Measurements from ENCODE around the gene CPM. TPM values are rescaled to one million over a fixed set of nuclear protein-coding genes. Genes with fewer than 3 reads are reported as not detected.

The CPM gene
- total and polyA plus RNA-seq, 12 donors, result 2.1 to 17.8 (median 5.4) TPM

DNA sequence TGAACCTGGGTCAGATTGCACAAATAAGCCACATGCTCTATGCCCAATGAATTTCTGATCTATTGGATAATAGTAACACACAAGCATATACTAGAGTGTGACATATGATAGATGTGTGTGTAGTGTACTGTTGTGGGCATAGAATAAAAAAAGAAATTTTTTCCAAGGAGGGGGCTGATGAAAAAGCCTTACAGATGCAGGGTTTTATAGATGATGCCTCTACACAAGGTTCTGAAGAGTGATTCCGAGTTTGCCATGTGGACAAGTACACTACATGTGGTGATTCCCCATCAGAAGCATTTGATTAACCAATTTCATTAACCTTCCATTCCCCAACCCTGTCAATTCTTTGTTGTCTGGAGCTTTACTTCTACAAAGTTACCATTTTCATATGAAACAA is 45.3 kb downstream of the CPM start:
- intact Hi-C loops (cut with DNase I), result no loop called here
- H3K27me3 ChIP-seq, result no peaks in the 10 kb centered on the region
- WGBS, 2 donors, result 92 to 100% methylated on average over 1 of the region's 1 CpG
- H3K9me3 ChIP-seq, result no peaks in the 10 kb centered on the region
- H3K27ac ChIP-seq, result no peak overlapping the region
- no peak overlapping the region for H3K4me3 ChIP-seq
- ATAC-seq (no peak), DNase-seq (no peak)
- TF ChIP-seq, protein P1, sequence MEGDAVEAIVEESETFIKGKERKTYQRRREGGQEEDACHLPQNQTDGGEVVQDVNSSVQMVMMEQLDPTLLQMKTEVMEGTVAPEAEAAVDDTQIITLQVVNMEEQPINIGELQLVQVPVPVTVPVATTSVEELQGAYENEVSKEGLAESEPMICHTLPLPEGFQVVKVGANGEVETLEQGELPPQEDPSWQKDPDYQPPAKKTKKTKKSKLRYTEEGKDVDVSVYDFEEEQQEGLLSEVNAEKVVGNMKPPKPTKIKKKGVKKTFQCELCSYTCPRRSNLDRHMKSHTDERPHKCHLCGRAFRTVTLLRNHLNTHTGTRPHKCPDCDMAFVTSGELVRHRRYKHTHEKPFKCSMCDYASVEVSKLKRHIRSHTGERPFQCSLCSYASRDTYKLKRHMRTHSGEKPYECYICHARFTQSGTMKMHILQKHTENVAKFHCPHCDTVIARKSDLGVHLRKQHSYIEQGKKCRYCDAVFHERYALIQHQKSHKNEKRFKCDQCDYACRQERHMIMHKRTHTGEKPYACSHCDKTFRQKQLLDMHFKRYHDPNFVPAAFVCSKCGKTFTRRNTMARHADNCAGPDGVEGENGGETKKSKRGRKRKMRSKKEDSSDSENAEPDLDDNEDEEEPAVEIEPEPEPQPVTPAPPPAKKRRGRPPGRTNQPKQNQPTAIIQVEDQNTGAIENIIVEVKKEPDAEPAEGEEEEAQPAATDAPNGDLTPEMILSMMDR (IDR thresholded peaks at IDR 0.05), result no peak
- H3K4me1 ChIP-seq, result peaks cover 0 to 8% (median 0%) of the 10 kb centered on the region in 9 donors
- H3K36me3 ChIP-seq, result peaks cover 0 to 6% (median 0%) of the 10 kb centered on the region in 9 donors

DNA sequence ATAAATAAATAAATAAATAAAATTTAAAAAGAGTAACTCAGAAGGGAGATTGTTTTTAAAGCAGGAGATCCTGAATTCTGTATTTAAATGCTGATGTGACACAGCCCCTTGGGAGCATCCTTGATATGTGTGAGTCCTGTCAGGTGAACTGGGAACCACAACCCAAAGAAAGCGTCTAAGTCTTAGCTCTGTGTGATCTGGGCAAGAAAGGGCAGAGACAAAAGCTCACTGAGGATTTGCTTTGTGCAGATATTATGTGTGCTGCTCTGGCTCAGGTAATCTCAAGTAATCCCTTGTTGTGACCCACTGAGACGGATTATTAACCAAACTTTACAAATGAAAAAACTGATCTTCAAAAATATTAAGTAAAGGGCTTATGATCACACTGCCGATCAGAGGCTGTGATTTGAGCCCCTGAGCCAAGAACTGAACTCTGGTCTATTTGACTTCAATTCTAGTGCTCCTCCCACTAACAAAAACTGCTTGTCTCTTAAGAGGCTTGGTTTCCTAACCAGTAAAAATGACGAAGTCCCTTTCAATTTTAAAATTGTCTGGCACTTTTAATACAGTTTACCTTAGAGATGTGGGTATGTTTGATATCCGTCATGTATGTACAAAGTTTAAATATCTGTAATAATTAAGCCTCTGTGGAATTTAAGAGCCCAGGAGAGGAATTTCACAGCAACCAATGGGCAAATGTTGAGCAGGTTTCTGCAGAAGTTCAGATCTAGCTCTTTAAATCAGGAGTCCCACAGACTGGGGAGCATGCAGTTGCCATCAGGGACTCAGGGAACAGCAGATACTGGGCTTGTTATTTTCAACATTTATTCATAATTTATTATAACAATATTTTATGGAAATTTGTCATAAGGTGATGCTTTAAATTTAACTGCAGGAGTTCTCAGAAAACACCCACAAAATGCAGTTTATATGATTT is 46.1 kb downstream of the CPM start:
- Histone ChIP-seq H3K36me3 (peaks cover 0 to 10% (median 0%) of the 10 kb centered on the region in 9 donors), H3K27ac (no peak overlapping the region), H3K27me3 (no peaks in the 10 kb centered on the region), H3K4me3 (no peak overlapping the region), H3K4me1 (peaks cover 0 to 8% (median 0%) of the 10 kb centered on the region in 9 donors), H3K9me3 (peaks cover 0 to 5% (median 0%) of the 10 kb centered on the region in 11 donors)
- DNase-seq (no peak), ATAC-seq (no peak)
- intact Hi-C loops (cut with DNase I), result no loop called here
- 86 to 88% methylated on average over 5 of the region's 5 CpGs for WGBS, 2 donors
- TF ChIP-seq, protein P1 (IDR thresholded peaks at IDR 0.05), result no peak

DNA sequence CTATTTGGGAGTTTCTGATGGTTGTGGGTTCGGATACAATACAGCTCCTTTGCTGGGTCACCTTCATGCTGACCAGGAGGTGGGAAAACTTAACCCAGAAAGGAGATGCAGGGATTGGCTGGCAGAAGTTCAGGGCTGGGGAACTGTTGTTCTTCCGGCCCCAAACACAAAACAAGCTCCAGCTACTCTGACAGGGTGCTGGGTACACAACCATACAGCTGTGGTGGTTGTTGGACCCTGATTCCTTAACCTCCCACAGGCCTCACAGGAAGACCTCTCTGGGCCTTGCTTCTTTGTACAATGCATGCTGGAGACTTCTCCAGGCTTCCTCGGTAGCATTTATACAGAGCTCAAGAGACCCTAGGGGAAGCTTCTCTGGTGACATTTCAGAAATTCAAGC is 47.6 kb downstream of the CPM start:
- DNase-seq, result no peak
- intact Hi-C loops (cut with DNase I), result no loop called here
- Histone ChIP-seq H3K9me3 (peaks cover 0 to 5% (median 0%) of the 10 kb centered on the region in 11 donors), H3K4me1 (peaks cover 0 to 7% (median 0%) of the 10 kb centered on the region in 9 donors), H3K36me3 (peaks cover 0 to 10% (median 0%) of the 10 kb centered on the region in 9 donors), H3K4me3 (no peak overlapping the region), H3K27me3 (no peaks in the 10 kb centered on the region), H3K27ac (no peak overlapping the region)
- 80 to 85% methylated on average over 3 of the region's 3 CpGs for WGBS, 2 donors
- TF ChIP-seq, protein P1 (IDR thresholded peaks at IDR 0.05), result no peak
- ATAC-seq, result no peak

DNA sequence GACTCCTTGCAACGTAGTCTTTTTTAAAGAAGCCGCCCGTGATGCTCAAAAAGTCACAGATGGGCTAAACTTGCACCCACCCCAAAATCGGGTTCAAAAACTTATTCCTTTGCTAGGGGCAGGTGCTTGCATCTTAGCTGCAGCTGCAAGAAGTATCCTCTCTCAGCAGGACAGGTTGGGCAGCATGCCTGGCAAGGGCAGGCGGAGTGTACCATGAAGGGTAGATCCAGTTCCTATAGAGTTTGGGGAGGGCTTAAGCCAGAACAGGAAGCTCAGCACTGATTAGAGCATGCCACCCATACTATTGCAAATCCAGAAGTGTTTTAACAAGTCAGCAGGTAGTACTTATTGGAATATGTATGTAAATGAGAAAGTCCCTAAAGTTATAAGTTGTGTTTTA is 48.7 kb downstream of the CPM start:
- TF ChIP-seq, protein P1 (IDR thresholded peaks at IDR 0.05), result no peak
- Histone ChIP-seq H3K27ac (no peak overlapping the region), H3K4me3 (no peak overlapping the region), H3K36me3 (peaks cover 0 to 10% (median 0%) of the 10 kb centered on the region in 9 donors), H3K4me1 (no peaks in the 10 kb centered on the region), H3K27me3 (no peaks in the 10 kb centered on the region), H3K9me3 (peaks cover 0 to 5% (median 0%) of the 10 kb centered on the region in 11 donors)
- intact Hi-C loops (cut with DNase I), result no loop called here
- no peak for ATAC-seq
- DNase-seq, result no peak
- WGBS, 2 donors, result 94% methylated on average over 5 of the region's 5 CpGs

Measured in heart right ventricle (tissue), 16 donors.